Hippocampal formation (tissue), 2 donors: ENCODE results near the gene ZNF416.

Experiments
- DNase-seq, 2 donors: peaks; one replicate each; lab custom pipeline; 2025; lab: John Stamatoyannopoulos, UW

Gene ZNF416

DNA sequence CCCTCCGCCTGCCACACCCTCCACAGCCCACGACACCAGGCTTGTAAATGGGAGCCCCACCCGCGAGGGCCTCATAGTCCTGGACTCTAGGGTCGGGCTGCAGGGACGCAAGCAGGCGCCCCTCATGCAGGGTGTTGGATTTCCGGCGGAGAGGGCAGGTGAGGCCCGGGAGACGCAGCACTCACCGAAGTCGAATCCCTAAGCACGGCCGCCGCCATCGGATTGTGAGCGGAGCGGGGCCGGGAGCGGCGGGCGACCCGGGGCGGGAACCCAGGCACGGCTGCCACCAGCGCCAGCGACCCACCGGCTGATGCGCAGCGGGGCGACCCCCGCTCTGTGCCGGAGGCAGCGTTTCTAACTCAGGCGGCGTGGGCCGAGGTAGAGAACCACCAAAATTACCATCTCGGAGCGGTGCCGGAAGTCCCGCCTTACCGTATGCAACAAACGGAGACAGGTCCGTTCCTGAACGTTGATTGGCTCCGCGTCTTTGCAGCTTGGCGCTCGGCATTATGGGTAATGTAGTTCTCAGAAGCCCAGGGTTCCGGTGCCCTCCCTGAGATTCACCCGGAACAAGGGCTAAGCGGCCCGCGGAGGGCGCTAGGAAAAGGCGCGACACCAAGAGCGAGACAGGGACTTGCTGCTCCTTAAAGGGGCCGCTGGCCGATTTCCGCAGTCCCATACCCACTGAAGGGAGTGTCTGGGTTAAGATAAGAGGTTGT lies at the start of gene ZNF416:
Gene ZNF416, minus strand, starts transcription at position 425 of the 719 bp plus-strand sequence. Its CDS starts 207 bp downstream, at position 218.
- DNase-seq: peak; percentile 95 to 98

- DNase-seq: no peak
Observed at GRCh38 chr19:57623091-57623490, 44.4 kb upstream of the ZNF416 start.

DNA sequence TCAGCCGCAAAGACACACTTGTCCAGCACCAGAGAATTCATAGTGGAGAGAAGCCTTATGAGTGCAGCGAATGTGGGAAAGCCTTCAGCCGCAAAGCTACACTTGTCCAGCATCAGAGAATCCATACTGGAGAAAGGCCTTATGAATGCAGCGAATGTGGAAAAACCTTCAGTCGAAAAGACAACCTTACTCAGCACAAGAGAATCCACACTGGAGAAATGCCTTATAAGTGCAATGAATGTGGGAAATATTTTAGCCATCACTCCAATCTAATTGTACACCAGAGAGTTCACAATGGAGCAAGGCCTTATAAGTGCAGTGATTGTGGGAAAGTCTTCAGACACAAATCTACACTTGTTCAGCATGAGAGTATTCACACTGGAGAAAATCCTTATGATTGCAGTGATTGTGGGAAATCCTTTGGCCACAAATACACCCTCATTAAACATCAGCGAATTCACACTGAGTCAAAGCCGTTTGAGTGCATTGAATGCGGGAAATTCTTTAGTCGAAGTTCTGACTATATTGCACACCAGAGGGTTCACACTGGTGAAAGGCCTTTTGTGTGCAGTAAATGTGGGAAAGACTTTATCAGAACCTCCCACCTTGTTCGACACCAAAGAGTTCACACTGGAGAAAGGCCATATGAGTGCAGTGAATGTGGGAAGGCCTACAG lies 42.1 kb upstream of the ZNF416 start:
- DNase-seq: no peak

DNA sequence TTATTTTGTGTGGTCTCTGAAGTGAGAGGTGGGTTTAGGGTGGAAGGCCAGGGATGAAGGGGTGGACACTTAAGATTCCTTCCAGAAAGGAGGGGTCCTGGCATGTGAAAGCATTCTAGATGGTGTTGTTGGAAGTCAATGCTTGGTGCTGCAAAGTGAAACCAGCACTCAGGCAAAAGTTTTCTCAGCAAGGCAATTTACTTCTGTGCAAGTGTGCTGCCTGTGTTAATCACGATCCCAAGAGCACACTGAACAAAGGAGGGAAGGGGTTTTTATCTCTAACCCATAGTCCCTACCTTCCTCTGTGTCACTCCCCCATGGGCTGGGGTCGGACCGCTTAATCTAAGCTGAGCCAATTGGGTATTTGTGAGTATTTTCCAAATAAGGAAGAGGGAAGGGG lies 36.6 kb upstream of the ZNF416 start:
- DNase-seq: no peak

GRCh38 chr19:57613941-57614743 lies 35.4 kb upstream of the ZNF416 start, which contains the start of gene ZNF134:
TSS of gene ZNF134 (plus strand) at chr19:57614242. CDS start at chr19:57619469, 5,227 bp downstream.
- peak; percentile 74 to 75 for DNase-seq

- no peak for DNase-seq
Observed at GRCh38 chr19:57611113-57611512, 32.4 kb upstream of the ZNF416 start.

GRCh38 chr19:57606931-57607330 lies 28.2 kb upstream of the ZNF416 start:
- no peak for DNase-seq

DNA sequence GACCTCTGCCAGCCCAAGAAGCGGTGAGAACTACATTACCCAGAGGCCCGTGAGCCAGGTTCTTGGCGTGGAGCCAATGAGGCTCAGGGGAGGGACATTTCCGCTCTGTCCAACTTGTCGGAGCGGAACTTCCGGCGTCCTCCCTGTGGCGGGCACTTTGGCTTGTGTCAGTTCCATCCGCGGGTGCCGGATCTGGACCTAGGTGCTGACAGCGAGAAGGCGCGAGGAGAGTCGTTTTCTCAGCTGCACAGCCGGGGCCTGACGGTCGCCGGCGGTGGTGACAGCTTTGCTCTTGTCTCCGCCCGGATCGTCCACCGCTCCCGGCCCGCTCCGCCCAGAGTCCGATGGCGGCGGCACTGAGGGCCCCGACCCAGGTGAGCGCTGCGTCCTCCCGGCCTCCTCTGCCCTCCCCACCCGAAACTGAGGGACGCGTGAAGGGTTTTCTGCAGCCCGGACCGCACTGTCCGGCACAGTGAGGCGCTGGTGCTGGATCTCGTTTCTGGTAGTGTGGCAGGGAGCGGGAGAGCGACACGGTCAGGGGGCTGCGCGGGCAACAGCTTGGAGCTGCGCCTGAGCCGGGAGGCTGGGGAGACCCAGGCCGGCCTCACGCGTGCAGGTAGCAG lies 21.2 kb upstream of the ZNF416 start, which contains the start of gene ZNF530:
Gene ZNF530, plus strand, starts transcription at position 125 of the 623 bp plus-strand sequence. CDS start 4,461 bp downstream, outside the sequence.
- DNase-seq: peak; percentile 82 to 84

- DNase-seq: no peak
Observed at GRCh38 chr19:57599377-57599760, 20.7 kb upstream of the ZNF416 start.

- no peak for DNase-seq
Observed at GRCh38 chr19:57587529-57587928, 8.8 kb upstream of the ZNF416 start.

GRCh38 chr19:57583521-57584416 lies 5.1 kb upstream of the ZNF416 start, which contains the start of gene ZIK1:
TSS of gene ZIK1 (plus strand) at chr19:57584145. CDS start at chr19:57584357, 212 bp downstream.
- peak; percentile 90 to 96 for DNase-seq

GRCh38 chr19:57583104-57583520 lies 4.4 kb upstream of the ZNF416 start:
- DNase-seq: no peak

DNA sequence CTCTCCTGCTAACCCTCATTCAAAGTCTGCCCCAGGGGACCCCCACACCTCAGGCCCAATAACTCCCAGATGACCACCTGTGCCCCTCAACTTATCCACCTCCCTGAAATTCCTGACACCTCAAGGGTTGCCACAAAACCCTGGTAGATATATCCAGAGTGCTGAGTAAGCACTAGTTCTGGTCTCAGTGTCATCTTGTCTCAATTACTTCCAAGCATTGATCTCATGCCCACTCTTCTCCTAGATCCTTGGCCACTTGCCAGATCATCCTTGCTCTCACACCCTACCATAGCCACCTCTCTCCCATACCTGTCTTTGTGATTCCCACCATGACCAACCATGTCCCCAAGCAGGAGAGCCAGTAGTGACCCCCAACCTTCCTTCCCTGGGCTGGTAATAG lies 2.0 kb downstream of the ZNF416 start:
- no peak for DNase-seq

DNA sequence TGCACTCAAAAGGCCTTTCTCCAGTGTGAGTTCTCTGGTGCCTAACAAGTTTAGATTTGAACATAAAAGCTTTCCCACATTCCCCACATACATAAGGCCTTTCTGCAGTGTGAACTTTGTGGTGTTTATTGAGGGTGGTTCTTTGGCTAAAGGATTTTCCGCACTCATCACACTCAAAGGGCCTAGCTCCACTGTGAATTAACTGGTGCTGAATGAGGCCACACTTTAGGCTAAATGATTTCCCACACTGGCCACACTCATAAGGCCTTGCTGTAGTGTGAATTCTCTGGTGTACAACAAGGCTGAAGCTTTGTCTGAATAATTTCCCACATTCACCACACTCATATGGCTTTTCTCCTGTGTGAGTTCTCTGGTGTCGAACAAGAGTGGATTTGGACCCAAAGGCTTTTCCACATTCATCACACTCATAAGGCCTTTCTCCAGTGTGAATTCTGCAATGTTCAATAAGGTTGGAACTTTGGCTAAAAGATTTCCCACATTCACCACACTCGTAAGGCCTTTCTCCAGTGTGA lies 6.2 kb downstream of the ZNF416 start:
- no peak for DNase-seq

- DNase-seq: no peak
Observed at GRCh38 chr19:57570707-57571106, 8.0 kb downstream of the ZNF416 start.

- DNase-seq: no peak
Observed at GRCh38 chr19:57566396-57567265, 12.1 kb downstream of the ZNF416 start.

- no peak for DNase-seq
Observed at GRCh38 chr19:57563547-57563946, 15.2 kb downstream of the ZNF416 start.

DNA sequence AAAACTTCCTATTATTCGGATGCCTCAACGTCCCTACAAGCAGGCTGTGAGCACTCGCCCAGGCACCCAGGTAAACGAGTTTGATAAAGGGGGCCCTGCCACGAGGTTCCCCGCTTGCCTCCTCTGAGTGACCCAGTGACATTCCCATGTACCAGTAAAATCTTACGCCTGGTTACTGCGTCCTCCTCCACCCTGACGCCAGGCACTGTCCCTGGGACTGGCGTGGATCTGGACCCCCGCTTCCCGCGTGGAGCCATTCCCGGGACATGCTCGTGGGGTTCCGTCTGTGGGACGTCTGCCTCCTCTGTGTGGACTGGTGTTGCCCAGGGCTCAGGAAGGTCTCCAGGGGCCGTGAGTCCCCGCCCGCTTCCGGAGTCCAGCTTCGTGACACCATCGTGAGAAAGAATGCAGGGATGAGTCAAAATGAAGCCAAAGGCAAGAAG lies 18.6 kb downstream of the ZNF416 start:
- DNase-seq: no peak

DNA sequence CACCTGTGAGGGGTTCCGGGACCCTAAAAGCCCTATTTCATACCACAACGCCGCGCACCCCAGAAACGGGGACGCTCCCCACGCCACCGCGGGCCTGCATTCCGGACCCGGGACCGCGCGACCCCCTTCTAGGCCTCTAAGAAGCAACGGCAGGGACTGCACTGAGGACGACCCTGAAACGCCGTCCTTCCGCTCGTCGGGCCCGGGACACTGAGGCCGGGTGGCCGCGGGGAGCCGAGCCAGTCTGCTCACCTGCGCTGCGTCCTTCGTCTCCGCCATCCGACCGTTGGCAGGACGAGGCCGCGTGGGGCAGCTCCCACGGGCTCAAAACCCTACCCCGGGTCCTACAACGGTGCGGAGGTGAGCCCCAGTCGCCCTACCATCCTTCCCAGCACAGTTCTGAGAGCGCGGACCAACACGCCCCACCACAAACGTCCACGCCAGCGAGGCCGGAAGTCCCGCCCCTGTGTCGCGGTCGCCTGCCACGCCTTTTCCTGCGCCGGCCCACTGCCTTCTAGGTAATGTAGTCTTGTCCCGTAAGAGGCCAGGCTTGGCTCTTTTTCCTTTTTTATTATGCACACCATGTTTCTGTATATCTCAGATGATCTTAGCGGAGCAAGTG lies 19.2 kb downstream of the ZNF416 start, which contains the start of gene ZNF550:
Gene ZNF550, minus strand, starts transcription at position 460 of the 622 bp plus-strand sequence. Its CDS starts 181 bp downstream, at position 279.
- DNase-seq: peak; percentile 76
